Panc1 (cell line): Measurements from ENCODE around the gene ENGASE. TPM values are rescaled to one million over a fixed set of nuclear protein-coding genes. Genes with fewer than 3 reads are reported as not detected.

Experiments
- ATAC-seq: fragments of 200-7000 bp; cut with Tn5 transposase; 2 replicates; pipeline ENCODE4 v1.9.1; 2020; ENCODE audit warnings: mild to moderate bottlenecking, moderate library complexity
- BruUV-seq: library from RNA; stranded (reverse); fragments of 400-500 nt; replicated peaks from 2 replicates; lab custom pipeline; 2021; lab: Mats Ljungman, UMichigan
- CTCF ChIA-PET: fragments of 300-600 bp; sonication (Branson Sonifier 250); formaldehyde crosslinking; loops from one replicate; lab custom pipeline; 2022; ENCODE audit warnings: antibody characterized with exemption; lab: Charles Lee
- POLR2A ChIA-PET: fragments of 300-600 bp; sonication (Branson Sonifier 250); formaldehyde crosslinking; loops from one replicate; lab custom pipeline; 2022; ENCODE audit warnings: antibody characterized with exemption; lab: Charles Lee
- DNase-seq: peaks from one replicate; pipeline ENCODE4 v3.0.0-alpha.2; 2010; ENCODE audit warnings: low read depth, low spot score
- H3K27ac ChIP-seq: 2 replicates; pipeline ENCODE4 v1.5.1; 2011; ENCODE audit warnings: mild to moderate bottlenecking, low read length, inconsistent platforms
- H3K27me3 ChIP-seq: fragments of 200-500 bp; sonication (Bioruptor generic); 2 replicates; pipeline ENCODE4 v1.6.0; 2014; ENCODE audit warnings: low read length, inconsistent platforms; ENCODE audit not compliant: control insufficient read depth, insufficient read depth
- H3K36me3 ChIP-seq: fragments of 200-500 bp; sonication (Bioruptor generic); 2 replicates; pipeline ENCODE4 v1.5.1; 2014; ENCODE audit warnings: inconsistent platforms, mild to moderate bottlenecking, low read length, moderate library complexity; ENCODE audit not compliant: control insufficient read depth, insufficient read depth
- H3K4me1 ChIP-seq: 2 replicates; pipeline ENCODE4 v1.5.1; 2011; ENCODE audit warnings: inconsistent platforms, mild to moderate bottlenecking, low read length, moderate library complexity; ENCODE audit not compliant: control insufficient read depth, insufficient read depth
- H3K4me3 ChIP-seq, 2 experiments: 2 replicates each; pipeline ENCODE4 v1.5.1; 2011 to 2012; ENCODE audit warnings: low read depth in 2 of 2, low read length in 2 of 2, mild to moderate bottlenecking in 2 of 2, inconsistent platforms in 1 of 2, moderate library complexity in 1 of 2
- H3K9me3 ChIP-seq: fragments of 200-500 bp; sonication (Bioruptor generic); 2 replicates; pipeline ENCODE4 v1.5.1; 2014; ENCODE audit warnings: low read depth, mild to moderate bottlenecking, inconsistent platforms, low read length, moderate library complexity; ENCODE audit not compliant: control insufficient read depth, insufficient read depth
- POLR2AphosphoS5 ChIP-seq: IDR thresholded peaks from 2 replicates; pipeline ENCODE4 v1.6.1; 2012; ENCODE audit warnings: mild to moderate bottlenecking, low read depth, low read length, moderate library complexity
- SIN3A ChIP-seq: IDR thresholded peaks from 2 replicates; pipeline ENCODE4 v1.6.1; 2012; ENCODE audit warnings: low read depth, mild to moderate bottlenecking, low read length, moderate library complexity, borderline replicate concordance; ENCODE audit not compliant: insufficient read depth
- TCF7L2 ChIP-seq: IDR thresholded peaks from 2 replicates; pipeline ENCODE4 v1.6.1; 2011; ENCODE audit warnings: mild to moderate bottlenecking, low read depth, low read length, inconsistent platforms
- in situ Hi-C: cut with HindIII; loops from 2 replicates; pipeline ENCODE4 v1.10.0; 2016; ENCODE audit warnings: low sequenced_read_pairs, low pct_unique_long_range_greater_than_20kb
- intact Hi-C: fragments of 100-400 bp; cut with micrococcal nuclease; formaldehyde crosslinking; loops from one replicate; pipeline ENCODE4 v1.10.0; 2022; ENCODE audit not compliant: unreplicated experiment
- total RNA-seq: library from RNA; stranded (reverse); gene quantifications from one replicate; pipeline ENCODE4 v1.2.1, GENCODE V29; 2021; ENCODE audit not compliant: unreplicated experiment
- TF ChIP-seq, protein P1 (sequence below): fragments of 450-650 bp; IDR thresholded peaks from 2 replicates; pipeline ENCODE4 v1.5.1; 2017; ENCODE audit warnings: mild to moderate bottlenecking
- TF ChIP-seq, protein P2 (sequence below), 2 experiments: IDR thresholded peaks; 2 replicates each; pipeline ENCODE4 v1.6.1; 2011 to 2012; ENCODE audit warnings: low read depth in 2 of 2, control low read depth in 1 of 2, low read length in 1 of 2, mild to moderate bottlenecking in 1 of 2, moderate library complexity in 1 of 2; ENCODE audit not compliant: insufficient read depth in 1 of 2

The ENGASE gene
- total RNA-seq, 1 experiment from 2014 or later = 32.3 TPM

DNA sequence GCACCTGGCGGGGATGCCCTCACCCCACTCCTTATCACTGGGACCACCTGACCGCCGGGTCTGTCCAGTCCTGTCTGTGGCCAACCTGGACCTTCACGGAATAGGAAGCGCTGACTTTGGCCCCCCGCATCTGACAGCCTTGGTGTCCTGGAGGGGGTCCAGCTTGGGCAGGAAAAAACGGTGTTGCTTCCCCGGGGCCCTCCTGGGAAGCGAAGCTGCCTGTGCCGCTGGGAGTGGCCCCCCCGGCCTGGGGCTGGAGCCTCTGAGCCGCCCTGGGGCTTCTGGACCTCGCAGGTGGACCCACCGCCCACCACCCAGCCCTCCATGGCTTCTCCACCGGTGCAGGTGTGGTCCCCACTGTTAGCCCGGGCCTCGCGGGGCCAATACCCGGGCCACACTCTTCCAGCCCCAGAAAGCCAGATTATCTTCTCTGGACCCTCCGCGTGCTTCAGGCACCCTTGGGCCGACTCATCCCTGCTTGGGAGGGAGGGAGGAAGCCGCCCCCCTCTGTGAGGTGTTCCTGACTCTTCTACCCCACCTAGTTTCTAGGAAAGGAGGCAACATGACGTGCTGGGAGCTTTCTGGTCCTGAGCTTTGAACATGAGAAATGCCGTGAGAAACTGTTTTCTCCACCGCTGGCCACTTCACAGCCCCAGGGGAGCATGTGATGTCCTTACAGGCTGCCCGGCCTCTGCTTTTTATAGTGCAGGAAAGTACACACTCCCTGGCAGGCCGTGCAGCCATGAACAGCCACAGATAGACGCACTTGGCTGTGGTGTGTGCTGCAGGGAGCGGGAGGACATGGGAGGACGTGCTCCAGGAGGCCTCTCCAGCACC, 49.5 kb upstream of the ENGASE start:
- ChIA-PET POLR2A (no interaction called here), CTCF (no interaction called here)
- TF ChIP-seq SIN3A = no peak
- TF ChIP-seq, protein P1, sequence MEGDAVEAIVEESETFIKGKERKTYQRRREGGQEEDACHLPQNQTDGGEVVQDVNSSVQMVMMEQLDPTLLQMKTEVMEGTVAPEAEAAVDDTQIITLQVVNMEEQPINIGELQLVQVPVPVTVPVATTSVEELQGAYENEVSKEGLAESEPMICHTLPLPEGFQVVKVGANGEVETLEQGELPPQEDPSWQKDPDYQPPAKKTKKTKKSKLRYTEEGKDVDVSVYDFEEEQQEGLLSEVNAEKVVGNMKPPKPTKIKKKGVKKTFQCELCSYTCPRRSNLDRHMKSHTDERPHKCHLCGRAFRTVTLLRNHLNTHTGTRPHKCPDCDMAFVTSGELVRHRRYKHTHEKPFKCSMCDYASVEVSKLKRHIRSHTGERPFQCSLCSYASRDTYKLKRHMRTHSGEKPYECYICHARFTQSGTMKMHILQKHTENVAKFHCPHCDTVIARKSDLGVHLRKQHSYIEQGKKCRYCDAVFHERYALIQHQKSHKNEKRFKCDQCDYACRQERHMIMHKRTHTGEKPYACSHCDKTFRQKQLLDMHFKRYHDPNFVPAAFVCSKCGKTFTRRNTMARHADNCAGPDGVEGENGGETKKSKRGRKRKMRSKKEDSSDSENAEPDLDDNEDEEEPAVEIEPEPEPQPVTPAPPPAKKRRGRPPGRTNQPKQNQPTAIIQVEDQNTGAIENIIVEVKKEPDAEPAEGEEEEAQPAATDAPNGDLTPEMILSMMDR = no peak
- TF ChIP-seq, protein P2, sequence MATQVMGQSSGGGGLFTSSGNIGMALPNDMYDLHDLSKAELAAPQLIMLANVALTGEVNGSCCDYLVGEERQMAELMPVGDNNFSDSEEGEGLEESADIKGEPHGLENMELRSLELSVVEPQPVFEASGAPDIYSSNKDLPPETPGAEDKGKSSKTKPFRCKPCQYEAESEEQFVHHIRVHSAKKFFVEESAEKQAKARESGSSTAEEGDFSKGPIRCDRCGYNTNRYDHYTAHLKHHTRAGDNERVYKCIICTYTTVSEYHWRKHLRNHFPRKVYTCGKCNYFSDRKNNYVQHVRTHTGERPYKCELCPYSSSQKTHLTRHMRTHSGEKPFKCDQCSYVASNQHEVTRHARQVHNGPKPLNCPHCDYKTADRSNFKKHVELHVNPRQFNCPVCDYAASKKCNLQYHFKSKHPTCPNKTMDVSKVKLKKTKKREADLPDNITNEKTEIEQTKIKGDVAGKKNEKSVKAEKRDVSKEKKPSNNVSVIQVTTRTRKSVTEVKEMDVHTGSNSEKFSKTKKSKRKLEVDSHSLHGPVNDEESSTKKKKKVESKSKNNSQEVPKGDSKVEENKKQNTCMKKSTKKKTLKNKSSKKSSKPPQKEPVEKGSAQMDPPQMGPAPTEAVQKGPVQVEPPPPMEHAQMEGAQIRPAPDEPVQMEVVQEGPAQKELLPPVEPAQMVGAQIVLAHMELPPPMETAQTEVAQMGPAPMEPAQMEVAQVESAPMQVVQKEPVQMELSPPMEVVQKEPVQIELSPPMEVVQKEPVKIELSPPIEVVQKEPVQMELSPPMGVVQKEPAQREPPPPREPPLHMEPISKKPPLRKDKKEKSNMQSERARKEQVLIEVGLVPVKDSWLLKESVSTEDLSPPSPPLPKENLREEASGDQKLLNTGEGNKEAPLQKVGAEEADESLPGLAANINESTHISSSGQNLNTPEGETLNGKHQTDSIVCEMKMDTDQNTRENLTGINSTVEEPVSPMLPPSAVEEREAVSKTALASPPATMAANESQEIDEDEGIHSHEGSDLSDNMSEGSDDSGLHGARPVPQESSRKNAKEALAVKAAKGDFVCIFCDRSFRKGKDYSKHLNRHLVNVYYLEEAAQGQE (IDR thresholded peaks at IDR 0.05; ENCODE audit: insufficient read depth in 1 of 2, low read depth in 2 of 2, low read length in 1 of 2) = no peak
- no peak for TF ChIP-seq TCF7L2
- TF ChIP-seq POLR2AphosphoS5 = no peak
- H3K9me3 ChIP-seq = no peaks in the 10 kb centered on the region
- no peak for ATAC-seq
- peaks cover 35% of the 10 kb centered on the region for H3K27me3 ChIP-seq
- BruUV-seq = no TSS peak
- peak overlapping the region; percentile 52 to 56; a peak in 3 of 4 replicates for H3K4me3 ChIP-seq
- no peak overlapping the region for H3K27ac ChIP-seq
- no peak for DNase-seq
- H3K4me1 ChIP-seq = peaks cover 21% of the 10 kb centered on the region
- no peaks in the 10 kb centered on the region; the same call in 1 of the 2 replicates for H3K36me3 ChIP-seq
- intact Hi-C loops (no loop called here), in situ Hi-C loops (no loop called here)

DNA sequence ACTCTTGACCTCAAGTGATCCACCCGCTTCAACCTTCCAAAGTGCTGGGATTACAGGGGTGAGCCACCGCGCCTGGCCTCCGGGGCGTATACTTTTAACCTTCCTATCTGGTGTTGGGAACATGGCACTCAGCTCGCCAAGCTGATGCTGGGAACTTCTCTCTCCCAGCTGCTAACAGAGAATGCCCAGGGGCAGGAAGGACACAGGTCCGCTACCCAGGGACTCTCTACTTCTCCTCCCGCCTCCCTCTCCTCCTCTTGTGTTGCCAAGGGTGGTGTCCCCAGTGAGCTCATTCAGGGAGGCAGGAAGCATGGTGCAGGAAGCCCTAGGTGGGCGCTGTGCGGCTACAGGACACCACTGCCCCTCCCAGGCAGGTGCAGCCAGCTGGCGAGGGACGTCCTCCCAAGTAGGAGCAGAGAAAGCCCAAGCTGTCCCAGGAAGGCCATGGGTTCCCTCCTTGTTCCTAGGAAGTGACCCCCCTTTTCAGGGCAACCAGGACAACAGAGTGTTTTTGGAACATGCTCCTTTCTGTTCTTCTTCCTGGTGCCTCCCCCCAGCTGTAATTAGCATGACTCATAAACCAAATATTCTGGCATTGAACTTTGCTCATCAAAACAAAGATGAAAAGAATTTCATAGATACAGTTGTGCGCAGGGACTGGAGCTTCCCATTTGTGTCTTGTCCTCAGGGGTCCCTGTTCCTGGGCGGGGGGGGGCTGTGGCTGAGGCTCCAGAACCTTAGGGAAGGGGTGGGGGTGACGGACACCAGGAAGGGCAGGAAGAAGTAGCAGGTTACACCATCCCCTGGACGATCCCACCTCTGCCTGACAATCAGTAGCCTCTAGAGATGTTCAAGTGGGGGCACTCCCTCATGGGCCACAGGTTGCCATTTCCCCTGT, 48.0 kb upstream of the ENGASE start:
- H3K27ac ChIP-seq = no peak overlapping the region
- intact Hi-C loops (no loop called here), in situ Hi-C loops (no loop called here)
- CTCF ChIA-PET = interaction anchor here (0.6 to 1.1 kb wide), 3 partner anchors 19 to 362 kb away, joined by 4 to 12 read pairs (median 11); no protein-coding TSS in a partner anchor
- peaks cover 21% of the 10 kb centered on the region for H3K4me1 ChIP-seq
- no peaks in the 10 kb centered on the region; the same call in 1 of the 2 replicates for H3K36me3 ChIP-seq
- TF ChIP-seq, protein P2 (IDR thresholded peaks at IDR 0.05; ENCODE audit: insufficient read depth in 1 of 2, low read depth in 2 of 2, low read length in 1 of 2) = no peak
- no peak overlapping the region for H3K4me3 ChIP-seq
- DNase-seq (no peak), ATAC-seq (no peak)
- POLR2A ChIA-PET = no interaction called here
- H3K9me3 ChIP-seq = no peaks in the 10 kb centered on the region
- H3K27me3 ChIP-seq = peaks cover 28% of the 10 kb centered on the region
- BruUV-seq = no TSS peak
